SJCRH30 (cell line): ENCODE data around the gene PRKG1. TPM values are rescaled to one million over a fixed set of nuclear protein-coding genes. Genes with fewer than 3 reads are reported as not detected.
A peak's percentile ranks its signal among the peaks of the same experiment; 100 is the strongest.

Experiments
- DNase-seq, 2 experiments: peaks; one replicate each; pipeline ENCODE4 v3.0.0-alpha.2; 2015 to 2020
- H3K27ac ChIP-seq: fragments of 250-450 bp; sonication (Bioruptor Pico); 2 replicates; pipeline ENCODE4 v1.5.1; 2020; ENCODE audit warnings: mild to moderate bottlenecking, moderate library complexity
- H3K27me3 ChIP-seq: fragments of 250-450 bp; sonication (Bioruptor Pico); 2 replicates; pipeline ENCODE4 v1.5.1; 2020; ENCODE audit warnings: mild to moderate bottlenecking, moderate library complexity
- H3K36me3 ChIP-seq: fragments of 250-450 bp; sonication (Bioruptor Pico); 2 replicates; pipeline ENCODE4 v1.5.1; 2020; ENCODE audit warnings: mild to moderate bottlenecking, moderate library complexity
- H3K4me1 ChIP-seq: fragments of 250-450 bp; sonication (Bioruptor Pico); 2 replicates; pipeline ENCODE4 v1.5.1; 2020; ENCODE audit warnings: mild to moderate bottlenecking, moderate library complexity
- H3K4me3 ChIP-seq: fragments of 250-450 bp; sonication (Bioruptor Pico); 2 replicates; pipeline ENCODE4 v1.5.1; 2020; ENCODE audit warnings: mild to moderate bottlenecking, moderate library complexity
- H3K9me3 ChIP-seq: fragments of 250-450 bp; sonication (Bioruptor Pico); replicated peaks from 2 replicates; pipeline ENCODE4 v1.5.1; 2020; ENCODE audit warnings: mild to moderate bottlenecking, moderate library complexity
- total RNA-seq: library from RNA; depleted of rRNA; stranded (reverse); fragments of >200 nt; shearing (Covaris generic); gene quantifications from 2 replicates; pipeline ENCODE4 v1.2.3, GENCODE V29; 2014

The PRKG1 gene
- total RNA-seq, 1 experiment from 2014 or later, result 3.0 TPM

DNA sequence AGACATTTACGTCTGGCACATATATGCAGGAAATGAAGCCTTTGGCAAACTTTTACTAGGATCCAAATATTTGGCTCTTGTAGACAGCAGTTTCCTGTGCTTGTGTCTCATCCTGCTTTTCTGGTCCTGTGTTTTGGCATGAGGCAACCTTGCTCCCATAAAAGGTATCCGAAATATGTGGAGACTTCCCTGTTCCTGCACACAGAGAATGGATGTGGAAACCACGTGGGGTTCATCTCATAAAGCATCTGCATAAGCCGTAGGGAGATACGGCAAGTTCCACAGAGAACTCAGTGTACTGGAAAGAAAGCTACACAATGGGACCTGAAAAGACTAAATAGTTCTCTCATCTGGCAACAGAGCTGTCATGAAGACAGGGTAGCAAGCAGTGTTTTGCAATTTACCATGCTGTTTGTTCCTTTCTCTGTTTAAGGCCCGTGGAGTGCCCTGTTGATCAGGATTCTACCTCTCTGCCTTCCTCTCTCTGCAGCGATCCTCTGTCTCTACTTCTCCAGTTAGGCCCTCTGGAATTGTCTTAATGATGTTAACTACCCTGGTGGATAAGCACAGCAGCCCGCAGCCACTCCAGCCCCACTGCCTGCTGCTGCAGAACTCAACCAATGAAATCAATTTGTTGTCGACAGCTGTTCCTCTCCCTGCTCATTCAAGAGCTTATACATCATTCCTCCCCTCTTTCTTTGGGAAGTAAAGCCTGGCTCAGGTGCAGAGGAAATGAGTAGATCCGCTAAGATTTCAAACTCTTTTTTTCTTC is 331.5 kb downstream of the PRKG1 start:
- no peaks in the 10 kb centered on the region for H3K9me3 ChIP-seq
- no peaks in the 10 kb centered on the region for H3K36me3 ChIP-seq
- DNase-seq, result peak; percentile 18 to 52
- no peaks in the 10 kb centered on the region for H3K27me3 ChIP-seq
- H3K4me3 ChIP-seq, result no peak overlapping the region
- no peak overlapping the region for H3K27ac ChIP-seq
- H3K4me1 ChIP-seq, result no peaks in the 10 kb centered on the region

GRCh38 chr10:51406581-51406980 is 332.3 kb downstream of the PRKG1 start:
- no peaks in the 10 kb centered on the region for H3K36me3 ChIP-seq
- H3K4me3 ChIP-seq, result no peak overlapping the region
- no peak overlapping the region for H3K27ac ChIP-seq
- H3K27me3 ChIP-seq, result no peaks in the 10 kb centered on the region
- no peaks in the 10 kb centered on the region for H3K4me1 ChIP-seq
- H3K9me3 ChIP-seq, result no peaks in the 10 kb centered on the region
- DNase-seq, result no peak

- H3K4me1 ChIP-seq, result no peaks in the 10 kb centered on the region
- H3K27ac ChIP-seq, result no peak overlapping the region
- H3K4me3 ChIP-seq, result no peak overlapping the region
- H3K27me3 ChIP-seq, result no peaks in the 10 kb centered on the region
- DNase-seq, result no peak
- no peaks in the 10 kb centered on the region for H3K9me3 ChIP-seq
- H3K36me3 ChIP-seq, result no peaks in the 10 kb centered on the region
These were observed 342.2 kb downstream of the PRKG1 start for GRCh38 chr10:51416494-51416893.

GRCh38 chr10:51419196-51420093 is 345.2 kb downstream of the PRKG1 start:
- Histone ChIP-seq H3K36me3 (no peaks in the 10 kb centered on the region), H3K4me1 (no peaks in the 10 kb centered on the region), H3K27me3 (no peaks in the 10 kb centered on the region), H3K4me3 (no peak overlapping the region), H3K27ac (no peak overlapping the region), H3K9me3 (no peaks in the 10 kb centered on the region)
- no peak for DNase-seq

GRCh38 chr10:51421853-51422252 is 347.6 kb downstream of the PRKG1 start:
- no peaks in the 10 kb centered on the region for H3K27me3 ChIP-seq
- no peaks in the 10 kb centered on the region for H3K9me3 ChIP-seq
- no peaks in the 10 kb centered on the region for H3K36me3 ChIP-seq
- H3K27ac ChIP-seq, result no peak overlapping the region
- no peaks in the 10 kb centered on the region for H3K4me1 ChIP-seq
- H3K4me3 ChIP-seq, result no peak overlapping the region
- no peak for DNase-seq

DNA sequence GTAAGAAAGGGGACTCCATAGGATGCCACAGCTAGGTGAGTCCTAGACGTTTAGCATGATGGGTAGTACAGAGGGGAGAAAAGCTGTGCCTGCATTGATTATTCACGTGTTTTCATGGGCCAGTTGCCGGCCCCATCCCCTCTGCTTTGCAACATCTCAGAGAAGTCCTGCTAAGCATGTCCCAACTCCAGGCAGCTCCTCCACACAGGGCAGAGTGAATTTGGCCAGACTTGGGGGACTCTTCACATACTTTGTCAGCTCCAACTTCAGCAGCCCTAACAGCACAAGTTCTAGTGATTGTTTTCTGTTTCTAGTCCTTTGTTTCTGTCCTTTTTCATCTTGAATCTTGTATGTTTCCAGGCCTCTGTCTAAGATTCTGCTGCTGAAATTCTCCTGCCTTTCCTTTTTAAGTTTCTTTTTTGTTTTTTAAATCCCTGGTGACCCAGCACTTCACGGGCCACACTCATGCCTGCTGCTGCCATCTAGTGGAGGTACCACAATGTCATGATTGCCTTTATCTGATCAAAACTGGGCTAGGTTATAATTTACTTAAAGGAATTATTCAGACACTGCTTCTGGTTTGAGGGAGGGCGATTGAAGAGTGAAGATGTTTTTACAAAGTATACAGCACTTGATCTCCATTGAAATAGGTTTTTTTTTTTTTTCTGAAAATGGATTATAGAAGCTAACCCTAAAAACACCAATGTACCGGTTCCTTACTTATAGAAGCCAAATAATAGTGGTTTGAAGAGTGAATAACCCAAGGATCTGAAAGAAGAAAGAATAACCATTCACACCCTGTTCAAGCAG is 348.2 kb downstream of the PRKG1 start:
- DNase-seq, result peak; percentile 22 to 59
- Histone ChIP-seq H3K27ac (no peak overlapping the region), H3K4me1 (no peaks in the 10 kb centered on the region)

GRCh38 chr10:51423121-51423452 is 348.8 kb downstream of the PRKG1 start:
- Histone ChIP-seq H3K27me3 (no peaks in the 10 kb centered on the region), H3K9me3 (no peaks in the 10 kb centered on the region), H3K36me3 (no peaks in the 10 kb centered on the region), H3K4me3 (no peak overlapping the region), H3K4me1 (no peaks in the 10 kb centered on the region), H3K27ac (no peak overlapping the region)
- no peak for DNase-seq

More for the DNA sequence above, 348.2 kb downstream of the PRKG1 start:
- Histone ChIP-seq H3K9me3 (no peaks in the 10 kb centered on the region), H3K27me3 (no peaks in the 10 kb centered on the region), H3K4me3 (no peak overlapping the region), H3K36me3 (no peaks in the 10 kb centered on the region)

DNA sequence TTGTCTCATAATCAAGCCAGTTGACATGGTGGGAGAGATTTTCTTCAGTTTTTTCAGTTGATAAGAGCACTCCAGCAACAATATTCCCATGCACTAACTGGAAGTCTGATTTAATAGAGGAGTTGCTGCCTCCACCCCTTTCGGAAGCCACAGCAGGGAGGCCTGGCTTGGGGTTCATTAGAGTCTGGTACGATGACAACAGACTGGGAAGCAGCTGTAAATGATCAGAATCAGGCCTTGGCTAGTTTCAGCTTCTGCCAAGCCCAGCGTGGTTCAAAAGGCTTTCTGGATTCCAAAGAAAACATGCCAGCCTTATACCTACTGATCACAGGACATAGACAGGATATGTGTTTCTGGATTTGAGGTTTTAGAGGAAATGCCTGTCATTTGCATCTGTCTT is 351.1 kb downstream of the PRKG1 start:
- peak in 1 of 2 experiments; percentile 28 for DNase-seq
- no peaks in the 10 kb centered on the region for H3K9me3 ChIP-seq
- H3K27ac ChIP-seq, result no peak overlapping the region
- H3K27me3 ChIP-seq, result no peaks in the 10 kb centered on the region
- no peaks in the 10 kb centered on the region for H3K4me1 ChIP-seq
- no peaks in the 10 kb centered on the region for H3K36me3 ChIP-seq
- H3K4me3 ChIP-seq, result no peak overlapping the region

GRCh38 chr10:51427758-51428157 is 353.5 kb downstream of the PRKG1 start:
- H3K4me1 ChIP-seq, result no peaks in the 10 kb centered on the region
- no peaks in the 10 kb centered on the region for H3K9me3 ChIP-seq
- DNase-seq, result no peak
- no peak overlapping the region for H3K4me3 ChIP-seq
- H3K27me3 ChIP-seq, result no peaks in the 10 kb centered on the region
- no peaks in the 10 kb centered on the region for H3K36me3 ChIP-seq
- H3K27ac ChIP-seq, result no peak overlapping the region

DNA sequence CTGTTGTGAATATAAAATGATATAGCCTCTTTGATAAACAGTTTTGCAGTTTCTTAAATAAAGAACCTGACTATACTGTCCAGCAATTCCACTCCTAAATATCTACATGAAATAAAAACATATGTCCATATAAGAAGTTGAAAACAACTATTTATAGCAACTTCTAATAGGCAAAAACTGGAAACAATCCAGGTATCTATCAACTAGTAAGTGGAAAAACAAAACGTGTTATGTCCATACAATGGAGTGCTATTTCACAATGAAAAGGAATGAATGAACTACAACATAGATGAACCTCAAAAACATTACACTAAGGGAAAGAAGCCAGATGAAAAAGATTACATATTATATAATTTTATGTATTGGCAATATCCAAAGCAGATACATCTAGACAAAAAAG is 356.2 kb downstream of the PRKG1 start:
- DNase-seq, result no peak
- Histone ChIP-seq H3K36me3 (no peaks in the 10 kb centered on the region), H3K27me3 (no peaks in the 10 kb centered on the region), H3K4me3 (no peak overlapping the region), H3K27ac (no peak overlapping the region), H3K9me3 (no peaks in the 10 kb centered on the region), H3K4me1 (no peaks in the 10 kb centered on the region)

DNA sequence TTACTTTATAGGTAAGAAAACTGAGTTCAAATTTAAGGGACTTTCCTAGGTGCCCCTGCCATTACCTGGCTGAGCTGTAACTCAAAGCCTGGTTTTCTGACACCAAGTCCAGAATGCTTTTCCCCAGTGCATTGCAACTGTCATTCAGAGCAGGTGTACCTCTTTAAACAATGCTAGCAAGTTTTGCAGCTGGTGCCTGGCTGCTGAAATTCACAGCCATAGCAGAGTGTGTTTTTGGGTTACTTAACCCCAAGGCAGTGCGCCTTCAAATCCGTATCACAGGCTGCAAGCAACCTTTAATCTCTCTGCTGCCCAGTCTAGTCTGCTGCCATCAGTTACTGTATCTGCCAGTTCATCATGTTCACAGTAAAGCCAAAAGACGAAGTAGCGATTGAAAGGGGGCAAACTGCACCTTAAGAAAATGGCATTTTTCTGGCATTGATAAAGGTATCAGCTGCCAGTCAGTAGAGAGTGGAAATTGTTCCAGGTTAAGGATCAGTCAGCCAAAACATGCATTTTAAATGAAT is 359.7 kb downstream of the PRKG1 start:
- H3K4me1 ChIP-seq, result no peaks in the 10 kb centered on the region
- no peaks in the 10 kb centered on the region for H3K9me3 ChIP-seq
- no peaks in the 10 kb centered on the region for H3K36me3 ChIP-seq
- no peak overlapping the region for H3K27ac ChIP-seq
- H3K27me3 ChIP-seq, result no peaks in the 10 kb centered on the region
- H3K4me3 ChIP-seq, result no peak overlapping the region
- no peak for DNase-seq

DNA sequence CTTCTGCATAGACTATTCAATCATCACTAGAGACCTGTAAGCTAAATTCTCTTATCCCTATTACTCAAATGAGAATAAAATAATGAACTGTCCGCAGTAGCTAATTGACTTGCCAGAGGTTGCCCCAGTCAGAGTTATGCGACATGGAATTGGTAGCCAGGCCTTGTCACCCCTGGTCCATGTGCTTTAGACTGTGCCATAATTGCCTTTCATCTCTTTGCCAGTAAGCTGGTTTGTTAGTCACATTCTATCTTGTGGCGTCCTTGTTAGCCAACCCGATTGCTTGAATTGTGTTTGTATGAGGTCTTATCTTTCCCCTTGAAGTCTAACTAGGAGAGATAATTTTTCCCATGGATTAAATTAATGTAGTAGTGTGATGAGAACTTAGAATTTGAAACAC is 362.5 kb downstream of the PRKG1 start:
- Histone ChIP-seq H3K4me3 (no peak overlapping the region), H3K4me1 (no peaks in the 10 kb centered on the region), H3K36me3 (no peaks in the 10 kb centered on the region), H3K27me3 (no peaks in the 10 kb centered on the region), H3K27ac (no peak overlapping the region), H3K9me3 (no peaks in the 10 kb centered on the region)
- no peak for DNase-seq

DNA sequence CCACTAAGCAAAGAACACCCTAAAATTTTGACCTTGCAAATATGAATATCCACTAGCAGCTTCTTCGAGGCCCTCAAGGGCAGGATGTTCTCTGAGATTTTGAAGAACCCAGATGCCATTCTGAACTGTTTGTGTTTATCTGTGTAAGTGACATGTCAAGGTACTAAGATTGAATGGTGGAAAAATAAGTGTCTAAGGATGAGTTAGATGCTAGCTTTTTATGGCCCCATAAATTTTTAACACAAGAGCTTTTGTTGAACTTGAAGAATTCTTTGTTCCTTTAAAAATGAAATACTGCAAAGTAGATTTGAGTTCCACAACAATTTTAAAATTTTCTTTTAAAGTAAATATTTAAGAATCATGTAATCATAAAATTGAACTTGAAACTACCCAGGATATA is 365.4 kb downstream of the PRKG1 start:
- H3K36me3 ChIP-seq, result no peaks in the 10 kb centered on the region
- H3K27ac ChIP-seq, result no peak overlapping the region
- H3K4me1 ChIP-seq, result no peaks in the 10 kb centered on the region
- no peak for DNase-seq
- H3K9me3 ChIP-seq, result no peaks in the 10 kb centered on the region
- H3K27me3 ChIP-seq, result no peaks in the 10 kb centered on the region
- H3K4me3 ChIP-seq, result no peak overlapping the region

DNA sequence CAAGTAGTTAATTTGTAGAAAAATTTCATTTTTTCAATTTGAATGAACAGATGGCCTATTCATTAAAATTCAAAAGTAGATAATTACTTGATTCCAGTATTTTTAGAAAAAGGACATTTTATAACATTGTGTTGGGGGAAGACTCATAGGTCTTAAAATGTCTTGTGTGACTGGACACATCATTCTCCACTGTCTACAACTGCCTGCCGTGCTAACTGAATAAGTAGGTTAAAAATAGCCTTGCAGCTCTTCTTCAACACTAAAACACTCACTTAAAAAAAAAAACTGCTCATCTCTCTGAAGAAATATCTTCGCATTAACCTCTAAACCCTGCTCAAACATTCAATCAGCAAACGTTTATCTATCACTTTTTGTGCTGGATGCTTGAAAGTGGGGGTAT is 371.3 kb downstream of the PRKG1 start:
- Histone ChIP-seq H3K27ac (no peak overlapping the region), H3K36me3 (no peaks in the 10 kb centered on the region), H3K9me3 (no peaks in the 10 kb centered on the region), H3K4me1 (no peaks in the 10 kb centered on the region), H3K4me3 (no peak overlapping the region), H3K27me3 (no peaks in the 10 kb centered on the region)
- no peak for DNase-seq

DNA sequence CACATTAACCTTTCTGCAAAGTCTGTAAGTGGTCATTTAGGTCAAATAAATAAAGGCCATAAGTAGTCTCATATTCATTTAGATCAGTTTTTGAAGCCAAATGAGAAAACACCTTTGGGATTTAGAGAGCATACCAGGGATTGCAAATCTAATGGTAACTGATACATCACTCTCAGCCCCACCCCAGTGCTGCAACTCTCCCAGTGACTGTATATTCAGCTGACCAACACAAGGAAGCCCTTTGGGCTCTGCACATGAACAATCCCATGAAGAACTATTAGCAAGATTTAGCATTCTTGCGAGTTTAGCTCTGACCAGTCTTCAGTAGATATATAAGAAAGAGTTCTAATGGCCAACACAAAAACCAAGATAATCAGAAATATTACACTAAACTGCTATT is 372.8 kb downstream of the PRKG1 start:
- no peak overlapping the region for H3K4me3 ChIP-seq
- no peak for DNase-seq

More for the DNA sequence above, 372.8 kb downstream of the PRKG1 start:
- Histone ChIP-seq H3K9me3 (no peaks in the 10 kb centered on the region), H3K27ac (no peak overlapping the region), H3K4me1 (no peaks in the 10 kb centered on the region), H3K27me3 (no peaks in the 10 kb centered on the region), H3K36me3 (no peaks in the 10 kb centered on the region)
